Left lobe of liver (tissue), 1 donor: ENCODE data around the gene TSTD2. TPM values are rescaled to one million over a fixed set of nuclear protein-coding genes. Genes with fewer than 3 reads are reported as not detected.

Experiments used
- total RNA-seq: library from RNA; stranded (reverse); gene quantifications from one replicate; pipeline ENCODE4 v1.2.1, GENCODE V29; 2021
- donor health status: DM: no; HTN: yes; CAD: no.

TSTD2 gene
- total RNA-seq, 1 donor from 2014 or later = 8.1 TPM

Other genes starting within 250 kb of the TSTD2 start
- 4.1 TPM for gene TDRD7, start 221.3 kb downstream of the TSTD2 start, total RNA-seq
- gene TMOD1, start 131.7 kb downstream of the TSTD2 start, total RNA-seq = 10.6 TPM
- 15.5 TPM for gene NCBP1, start 453 bp upstream of the TSTD2 start, total RNA-seq
- 8.0 TPM for gene XPA, start 64.0 kb upstream of the TSTD2 start, total RNA-seq
- not detected for gene FOXE1, start 219.9 kb upstream of the TSTD2 start, total RNA-seq